ENCODE measurements around the gene PPP4C. TPM values are rescaled to one million over a fixed set of nuclear protein-coding genes. Genes with fewer than 3 reads are reported as not detected.
"Not testable (repeated sequence)": the region's sequence is repeated elsewhere in the genome, so short reads cannot be mapped to it uniquely, and the experiment has no call there.

Gene PPP4C
- total RNA-seq, 4 donors from 2014 or later = 49.8 to 59.1 (median 56.3) TPM

- ATAC-seq (ENCODE audit: low FRiP score) (peak; percentile 8), DNase-seq (ENCODE audit: low spot score) (no peak)
- no peak for TF ChIP-seq CTCF (IDR thresholded peaks at IDR 0.05)
Observed at GRCh38 chr16:30119428-30119827, 43.6 kb downstream of the PPP4C start.

- ATAC-seq (ENCODE audit: low FRiP score) = no peak
- no peak for TF ChIP-seq CTCF (IDR thresholded peaks at IDR 0.05)
- DNase-seq (ENCODE audit: low spot score) = no peak
Observed at GRCh38 chr16:30120340-30121105, 44.7 kb downstream of the PPP4C start.

GRCh38 chr16:30121741-30122571 lies 46.2 kb downstream of the PPP4C start:
- DNase-seq (ENCODE audit: low spot score) = no peak
- no peak for TF ChIP-seq CTCF (IDR thresholded peaks at IDR 0.05)
- no peak for ATAC-seq (ENCODE audit: low FRiP score)

GRCh38 chr16:30122604-30123160 lies 46.9 kb downstream of the PPP4C start:
- no peak for TF ChIP-seq CTCF (IDR thresholded peaks at IDR 0.05)
- no peak for DNase-seq (ENCODE audit: low spot score)
- ATAC-seq (ENCODE audit: low FRiP score) = peak; percentile 6

GRCh38 chr16:30124985-30125379 lies 49.2 kb downstream of the PPP4C start:
- ATAC-seq (ENCODE audit: low FRiP score) (no peak), DNase-seq (ENCODE audit: low spot score) (no peak)
- TF ChIP-seq CTCF (IDR thresholded peaks at IDR 0.05) = no peak

- ATAC-seq (ENCODE audit: low FRiP score) = not testable (repeated sequence)
Observed at GRCh38 chr16:30125690-30126089, 49.9 kb downstream of the PPP4C start.

GRCh38 chr16:30127993-30128392 lies 52.2 kb downstream of the PPP4C start:
- DNase-seq (ENCODE audit: low spot score) (no peak), ATAC-seq (ENCODE audit: low FRiP score) (no peak)
- no peak for TF ChIP-seq CTCF (IDR thresholded peaks at IDR 0.05)

More at GRCh38 chr16:30125690-30126089, 49.9 kb downstream of the PPP4C start:
- not testable (repeated sequence) for DNase-seq (ENCODE audit: low spot score)
